Measurements from ENCODE around the gene FCN2.

Gene FCN2

DNA sequence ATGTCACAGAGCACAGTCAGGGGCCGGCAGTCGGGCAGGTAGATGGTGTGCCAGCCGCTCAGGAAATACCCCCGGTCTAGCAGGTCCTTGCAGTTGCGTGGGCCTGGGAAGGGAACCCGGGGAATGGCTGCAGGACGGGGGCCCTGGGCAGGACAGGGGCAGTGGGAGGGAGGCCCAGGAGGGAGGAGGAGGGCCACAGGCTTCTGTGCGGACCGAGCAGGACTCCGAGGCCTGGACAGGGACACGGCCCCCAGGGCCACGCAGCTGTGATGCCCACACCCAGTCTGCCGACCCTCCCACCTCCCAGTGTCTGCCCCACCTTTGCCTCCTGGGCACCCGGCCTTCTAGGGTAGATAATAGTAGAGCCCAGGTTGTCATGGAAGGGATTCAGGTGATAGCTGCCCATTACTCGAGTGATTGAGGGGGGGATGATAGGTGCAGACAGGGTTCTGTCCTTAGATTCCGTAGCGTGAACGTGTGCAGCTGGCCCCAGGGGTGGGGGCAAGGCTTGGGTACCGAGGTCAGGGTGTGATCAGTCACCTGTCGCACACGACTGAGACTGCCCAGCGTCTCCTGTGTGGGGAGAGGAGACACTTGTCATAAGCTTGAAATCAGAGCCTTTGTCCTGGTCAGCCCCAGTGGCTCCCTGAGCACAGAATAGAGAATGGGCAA lies 32.6 kb downstream of the FCN2 start:
- Histone ChIP-seq H3K36me3 (ENCODE audit: insufficient read depth, low read length) (no peaks in the 10 kb centered on the region), H3K4me1 (ENCODE audit: insufficient read depth, low read length) (no peaks in the 10 kb centered on the region), H3K9ac (ENCODE audit: low read depth, low read length) (no peak overlapping the region), H3K9me3 (ENCODE audit: control insufficient read depth, insufficient read depth, low read length) (no peaks in the 10 kb centered on the region)

DNA sequence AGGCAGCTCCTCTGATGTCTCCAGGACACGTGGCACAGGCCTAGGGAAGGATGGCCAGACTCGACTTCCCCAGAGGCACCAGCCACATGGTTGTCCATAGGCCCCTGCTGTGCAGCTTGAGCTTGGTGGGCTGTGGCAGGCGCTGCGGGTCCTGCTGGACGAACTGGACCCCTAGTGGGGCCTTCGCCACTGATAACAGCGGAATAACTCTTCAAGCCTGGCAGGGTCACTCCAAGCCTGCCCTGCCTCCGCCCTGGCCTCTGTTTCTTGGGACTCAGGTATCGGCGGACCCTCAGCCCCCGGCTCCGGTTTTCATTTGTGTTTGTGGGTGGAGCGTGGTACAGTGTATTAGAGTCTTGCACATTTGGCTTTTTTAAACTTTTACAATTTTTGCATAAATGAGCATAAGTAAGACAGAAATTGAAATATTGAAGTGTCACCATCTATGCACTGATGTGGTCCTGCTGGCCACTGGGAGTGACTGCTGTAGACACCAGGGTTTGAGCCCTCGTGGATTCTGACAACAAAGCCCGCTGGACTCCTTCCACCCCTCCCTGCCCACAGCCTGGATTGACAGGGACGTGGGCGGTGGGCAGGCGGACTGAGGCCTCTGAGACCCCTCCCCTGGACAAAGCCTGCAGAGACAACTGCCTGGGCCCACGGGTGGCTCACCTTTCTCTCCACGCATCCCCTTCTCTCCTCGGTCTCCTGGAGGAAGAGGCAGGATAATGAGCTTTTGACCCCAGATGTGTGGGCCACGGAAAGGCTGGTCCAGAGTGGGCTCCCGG lies 33.3 kb downstream of the FCN2 start:
- no peaks in the 10 kb centered on the region for H3K9me3 ChIP-seq (ENCODE audit: control insufficient read depth, insufficient read depth, low read length)
- H3K36me3 ChIP-seq (ENCODE audit: insufficient read depth, low read length) = no peaks in the 10 kb centered on the region
- no peak overlapping the region for H3K9ac ChIP-seq (ENCODE audit: low read depth, low read length)
- H3K4me1 ChIP-seq (ENCODE audit: insufficient read depth, low read length) = no peaks in the 10 kb centered on the region

DNA sequence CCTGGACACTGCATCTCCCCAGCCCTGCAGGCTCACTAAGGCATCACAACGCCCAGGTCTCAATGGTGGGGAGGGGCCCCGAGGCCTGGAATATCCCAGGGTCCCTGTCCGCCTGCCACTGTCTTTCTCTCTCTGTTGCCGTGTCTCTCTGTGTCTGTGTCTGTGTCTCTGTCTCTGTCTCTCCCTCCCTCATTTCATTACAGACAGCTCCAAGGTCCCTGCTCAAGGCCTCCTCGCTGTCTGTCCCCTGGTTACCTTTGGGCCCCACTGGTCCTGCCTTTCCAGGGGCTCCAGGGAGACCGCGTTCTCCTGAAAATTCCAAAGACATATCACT lies 33.9 kb downstream of the FCN2 start:
- Histone ChIP-seq H3K4me1 (ENCODE audit: insufficient read depth, low read length) (no peaks in the 10 kb centered on the region), H3K36me3 (ENCODE audit: insufficient read depth, low read length) (no peaks in the 10 kb centered on the region), H3K9ac (ENCODE audit: low read depth, low read length) (no peak overlapping the region), H3K9me3 (ENCODE audit: control insufficient read depth, insufficient read depth, low read length) (no peaks in the 10 kb centered on the region)

DNA sequence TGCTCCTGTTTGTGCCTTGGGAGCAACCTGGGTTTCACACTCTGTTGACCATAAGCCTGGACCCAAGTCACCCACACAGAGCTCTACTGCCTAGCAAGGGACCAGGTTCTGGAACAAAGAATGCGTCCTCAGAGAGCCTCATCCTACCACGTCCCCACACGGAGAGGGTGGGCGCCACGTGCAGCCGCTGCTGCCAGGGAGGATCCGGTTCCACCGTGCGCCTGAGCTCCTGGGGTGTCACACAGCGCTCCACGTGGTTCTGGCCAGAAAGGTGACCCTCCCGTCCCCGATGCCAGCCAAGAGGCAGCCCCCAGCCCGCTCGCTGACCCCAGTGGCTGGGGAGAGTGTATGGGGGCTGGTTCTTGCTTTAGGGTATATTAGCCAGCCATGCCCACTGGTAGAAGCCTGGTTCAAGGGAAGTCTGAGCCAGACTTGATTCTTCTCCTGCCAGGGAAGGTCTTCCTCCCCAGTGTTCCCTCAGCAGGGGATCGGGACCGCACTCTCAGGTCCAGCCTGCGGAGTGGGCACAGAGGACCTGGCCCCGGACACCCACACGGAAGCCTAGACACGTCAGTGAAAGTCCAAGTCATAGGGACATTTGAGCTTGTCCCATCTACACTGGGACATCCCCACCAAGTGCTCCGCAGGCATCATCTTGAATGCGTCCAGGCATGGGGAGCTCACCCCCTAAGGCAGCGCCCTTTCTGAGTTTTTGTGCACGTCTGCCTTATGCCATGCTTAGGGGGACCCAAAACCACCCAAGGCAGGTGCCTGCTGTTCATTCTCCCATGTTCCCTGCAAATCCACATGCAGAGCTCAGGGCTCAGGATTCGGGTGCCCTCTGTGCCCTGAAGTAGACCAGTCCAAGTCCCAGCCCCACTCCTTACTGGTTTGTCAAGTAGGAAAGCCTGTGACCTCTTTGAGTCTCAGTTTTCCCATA lies 34.7 kb downstream of the FCN2 start:
- H3K9ac ChIP-seq (ENCODE audit: low read depth, low read length) = no peak overlapping the region

DNA sequence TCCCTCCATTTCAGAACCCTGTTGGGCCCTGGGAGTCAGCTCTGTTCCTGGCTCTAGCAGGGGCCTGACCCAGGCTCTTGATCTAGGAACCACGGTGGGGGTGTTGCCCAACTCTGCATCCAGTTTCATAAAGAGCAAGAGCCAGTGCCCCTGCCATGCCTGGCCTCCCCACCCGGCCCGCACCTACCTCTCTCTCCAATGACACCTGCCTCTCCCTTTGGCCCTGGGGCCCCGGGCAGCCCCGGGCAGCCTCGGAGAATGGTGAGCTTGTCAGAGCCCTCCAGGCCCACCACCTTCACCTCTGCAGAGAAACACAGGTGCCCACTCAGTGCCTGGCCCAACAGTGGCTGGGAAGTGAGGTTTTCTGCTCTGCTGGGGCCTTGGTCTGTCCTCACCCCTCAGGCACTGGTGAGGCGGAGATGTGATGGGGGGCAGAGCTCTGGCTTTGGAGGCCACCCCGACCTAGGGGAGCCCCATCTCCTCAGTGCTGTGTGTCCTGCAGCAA lies 35.6 kb downstream of the FCN2 start:
- Histone ChIP-seq H3K36me3 (ENCODE audit: insufficient read depth, low read length) (no peaks in the 10 kb centered on the region), H3K9me3 (ENCODE audit: control insufficient read depth, insufficient read depth, low read length) (peaks cover 2% of the 10 kb centered on the region; the same call in 1 of the 2 replicates), H3K9ac (ENCODE audit: low read depth, low read length) (no peak overlapping the region), H3K4me1 (ENCODE audit: insufficient read depth, low read length) (no peaks in the 10 kb centered on the region)

More for the DNA sequence above, 34.7 kb downstream of the FCN2 start:
- H3K4me1 ChIP-seq (ENCODE audit: insufficient read depth, low read length) = no peaks in the 10 kb centered on the region
- H3K9me3 ChIP-seq (ENCODE audit: control insufficient read depth, insufficient read depth, low read length) = peaks cover 2% of the 10 kb centered on the region; the same call in 1 of the 2 replicates
- no peaks in the 10 kb centered on the region for H3K36me3 ChIP-seq (ENCODE audit: insufficient read depth, low read length)

DNA sequence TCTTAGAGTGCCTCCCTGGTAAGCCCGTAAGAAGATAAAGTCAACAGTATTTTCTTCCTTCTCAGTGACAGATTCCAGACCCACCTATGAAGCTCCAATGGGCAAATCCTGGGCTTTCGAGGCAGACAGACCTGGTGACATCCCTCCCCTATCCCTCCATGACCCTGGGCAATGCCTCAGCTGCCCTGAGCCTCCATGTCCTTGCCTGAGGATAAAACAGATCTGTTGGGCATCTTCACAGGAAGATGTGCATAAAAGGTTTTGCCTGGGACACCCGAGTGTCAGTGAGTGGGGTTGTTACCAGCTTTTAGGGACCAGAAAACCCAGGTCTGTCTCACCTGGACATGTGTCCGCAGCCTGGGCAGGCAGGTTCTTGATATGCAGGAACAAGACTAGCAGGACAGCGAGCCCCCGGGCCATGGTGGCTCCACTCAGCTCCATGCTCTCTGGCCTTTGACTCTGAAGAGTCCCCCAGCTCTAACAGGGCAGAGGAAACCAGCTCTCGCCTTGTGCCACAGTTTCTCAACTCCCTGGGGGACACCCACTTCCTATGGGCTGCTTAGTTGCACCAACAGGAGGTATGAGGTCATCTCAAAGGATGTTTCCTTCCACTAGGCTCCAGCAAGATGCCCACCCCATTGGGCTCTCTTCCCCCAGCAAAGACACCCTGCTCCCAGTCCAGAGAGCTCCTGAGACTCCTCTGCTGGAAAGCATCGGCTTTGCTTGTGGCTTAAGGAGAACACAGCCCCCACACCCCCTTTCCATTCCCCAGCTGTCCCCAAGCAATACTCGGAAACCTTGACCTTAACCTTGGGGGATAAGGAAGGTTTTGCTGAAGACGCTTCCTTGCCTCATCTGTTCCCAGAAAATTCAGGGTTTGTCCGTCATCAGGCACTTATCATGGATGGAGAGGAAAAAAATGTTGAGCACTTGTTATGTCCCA lies 37.1 kb downstream of the FCN2 start, which contains the start of gene FCN1:
FCN1 (minus strand) TSS at position 482 of the 943 bp plus-strand sequence; CDS start at position 441, 41 bp downstream.
- Histone ChIP-seq H3K9ac (ENCODE audit: low read depth, low read length) (no peak within 1 kb of the TSS), H3K9me3 (ENCODE audit: control insufficient read depth, insufficient read depth, low read length) (peaks cover 2% of the 10 kb centered on the region; the same call in 1 of the 2 replicates), H3K36me3 (ENCODE audit: insufficient read depth, low read length) (no peaks in the 10 kb centered on the region), H3K4me1 (ENCODE audit: insufficient read depth, low read length) (no peaks in the 10 kb centered on the region)

DNA sequence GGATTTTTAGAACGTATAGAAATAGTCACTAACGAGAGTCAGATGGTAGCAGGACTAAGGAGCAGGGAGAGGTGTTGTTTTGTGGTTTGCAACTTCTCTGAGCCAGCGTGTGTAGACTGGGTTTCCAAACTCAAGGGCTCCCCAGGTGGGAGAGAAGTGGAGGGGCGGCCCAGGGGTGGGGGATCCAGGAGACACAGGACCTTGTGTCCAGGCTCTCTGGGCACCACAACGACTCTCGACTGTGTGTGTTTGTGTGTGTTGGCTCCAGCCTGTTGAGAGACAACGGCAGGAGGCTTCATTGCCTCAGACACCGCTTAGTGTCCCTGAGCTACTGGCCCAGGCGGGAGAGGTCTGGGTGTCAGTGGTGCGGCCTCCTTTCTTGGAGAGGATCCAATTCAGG lies 38.0 kb downstream of the FCN2 start:
- Histone ChIP-seq H3K9ac (ENCODE audit: low read depth, low read length) (no peak overlapping the region), H3K4me1 (ENCODE audit: insufficient read depth, low read length) (no peaks in the 10 kb centered on the region), H3K36me3 (ENCODE audit: insufficient read depth, low read length) (no peaks in the 10 kb centered on the region)

DNA sequence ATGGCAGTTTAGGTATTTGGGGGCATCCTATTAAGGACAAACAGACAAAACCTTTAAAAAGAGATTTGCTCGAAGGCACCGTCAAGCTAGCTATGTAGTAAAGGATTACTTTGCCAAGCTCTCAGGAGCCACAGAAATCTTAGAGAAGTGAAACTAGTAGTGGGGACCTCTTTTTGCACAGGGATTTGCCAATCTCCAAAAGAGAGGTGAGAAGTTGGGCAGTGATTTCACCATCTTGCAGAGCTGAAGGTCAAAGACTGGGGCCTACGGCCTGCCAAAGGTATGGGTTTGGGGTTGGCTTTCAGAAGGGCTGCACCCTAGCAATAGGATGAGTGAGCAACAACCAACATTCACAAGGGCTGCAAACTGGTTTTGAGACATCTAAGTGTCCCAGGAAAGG lies 38.7 kb downstream of the FCN2 start:
- Histone ChIP-seq H3K9ac (ENCODE audit: low read depth, low read length) (no peak overlapping the region), H3K9me3 (ENCODE audit: control insufficient read depth, insufficient read depth, low read length) (peaks cover 2% of the 10 kb centered on the region; the same call in 1 of the 2 replicates), H3K36me3 (ENCODE audit: insufficient read depth, low read length) (no peaks in the 10 kb centered on the region), H3K4me1 (ENCODE audit: insufficient read depth, low read length) (no peaks in the 10 kb centered on the region)

More for the DNA sequence above, 38.0 kb downstream of the FCN2 start:
- H3K9me3 ChIP-seq (ENCODE audit: control insufficient read depth, insufficient read depth, low read length) = peaks cover 2% of the 10 kb centered on the region; the same call in 1 of the 2 replicates

DNA sequence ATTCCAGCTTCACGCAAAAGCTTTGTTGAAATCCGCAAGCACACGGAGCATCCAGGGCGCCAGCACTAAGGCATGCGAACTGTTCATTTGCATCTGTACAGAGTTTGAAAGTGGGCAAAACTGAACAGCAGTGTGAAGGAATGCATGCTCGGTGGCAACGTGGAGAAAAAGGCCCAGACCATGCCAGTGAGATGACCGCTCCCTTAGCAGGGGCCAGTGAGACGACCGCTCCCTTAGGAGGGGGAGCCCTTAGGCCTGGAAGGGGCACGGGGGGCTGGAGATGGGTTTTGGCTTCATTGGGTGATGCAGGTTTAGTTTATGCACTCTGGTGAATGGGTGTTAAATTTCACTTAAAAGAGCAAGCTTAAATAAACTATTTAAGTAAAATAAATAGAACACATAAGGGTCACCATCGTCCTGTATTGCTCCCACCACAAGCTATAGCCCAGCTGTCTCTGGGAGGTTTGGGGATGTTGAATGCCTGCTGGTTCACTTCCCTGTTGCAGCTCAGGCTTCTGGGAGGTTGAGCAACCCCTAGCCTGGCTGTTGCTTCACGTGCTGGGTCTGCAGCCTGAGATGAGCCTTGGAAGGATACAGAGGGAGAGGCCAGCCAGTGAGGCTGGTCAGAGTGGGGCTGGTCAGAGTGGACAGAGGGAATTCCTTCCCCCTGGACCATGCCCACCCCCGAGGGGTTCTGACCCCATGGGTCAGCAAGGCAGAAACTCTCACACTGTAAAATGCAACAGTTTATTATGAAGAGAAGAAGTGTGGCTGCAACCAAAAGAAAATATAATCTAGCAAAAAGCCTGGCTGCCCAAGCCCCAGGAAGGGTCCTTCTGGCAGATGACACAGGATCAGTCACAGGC lies 41.7 kb downstream of the FCN2 start:
- Histone ChIP-seq H3K4me1 (ENCODE audit: insufficient read depth, low read length) (no peaks in the 10 kb centered on the region), H3K9me3 (ENCODE audit: control insufficient read depth, insufficient read depth, low read length) (peaks cover 2% of the 10 kb centered on the region; the same call in 1 of the 2 replicates), H3K36me3 (ENCODE audit: insufficient read depth, low read length) (no peaks in the 10 kb centered on the region), H3K9ac (ENCODE audit: low read depth, low read length) (no peak overlapping the region)

DNA sequence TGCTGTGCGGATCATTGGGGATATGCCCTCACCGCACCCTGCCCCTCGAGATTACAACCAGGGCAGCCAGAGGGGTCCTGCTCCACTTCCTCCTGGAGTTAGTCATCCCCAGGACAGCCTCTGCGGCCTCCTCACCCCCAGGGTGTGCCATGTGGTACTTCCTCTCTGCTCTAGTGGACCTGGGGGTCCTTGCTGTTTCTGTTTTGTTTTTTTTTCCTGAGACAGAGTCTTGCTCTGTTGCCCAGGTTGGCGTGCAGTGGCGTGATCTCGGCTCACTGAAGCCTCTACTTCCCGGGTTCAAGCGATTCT lies 42.3 kb downstream of the FCN2 start:
- Histone ChIP-seq H3K4me1 (ENCODE audit: insufficient read depth, low read length) (no peaks in the 10 kb centered on the region), H3K36me3 (ENCODE audit: insufficient read depth, low read length) (no peaks in the 10 kb centered on the region), H3K9ac (ENCODE audit: low read depth, low read length) (no peak overlapping the region), H3K9me3 (ENCODE audit: control insufficient read depth, insufficient read depth, low read length) (peaks cover 2% of the 10 kb centered on the region; the same call in 1 of the 2 replicates)

DNA sequence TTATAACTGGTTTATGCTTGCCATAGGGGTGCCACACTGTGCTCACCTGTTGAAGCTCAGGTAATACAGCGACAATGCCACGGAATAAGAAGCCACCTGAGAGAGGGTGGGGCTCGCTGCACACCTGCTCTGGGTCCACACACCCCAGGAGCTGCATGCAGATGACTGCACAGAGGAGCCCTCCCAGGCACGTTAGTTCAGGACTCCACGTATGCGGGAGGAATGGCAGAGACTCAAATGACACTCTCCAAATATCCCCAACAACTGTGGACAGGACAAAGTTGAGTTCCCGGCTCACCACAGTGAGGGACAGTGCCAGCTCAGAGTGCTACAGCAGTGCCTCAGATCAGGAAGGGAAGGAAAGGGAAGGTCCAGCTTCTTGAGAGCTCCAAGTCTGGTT lies 42.9 kb downstream of the FCN2 start:
- H3K9ac ChIP-seq (ENCODE audit: low read depth, low read length) = no peak overlapping the region

DNA sequence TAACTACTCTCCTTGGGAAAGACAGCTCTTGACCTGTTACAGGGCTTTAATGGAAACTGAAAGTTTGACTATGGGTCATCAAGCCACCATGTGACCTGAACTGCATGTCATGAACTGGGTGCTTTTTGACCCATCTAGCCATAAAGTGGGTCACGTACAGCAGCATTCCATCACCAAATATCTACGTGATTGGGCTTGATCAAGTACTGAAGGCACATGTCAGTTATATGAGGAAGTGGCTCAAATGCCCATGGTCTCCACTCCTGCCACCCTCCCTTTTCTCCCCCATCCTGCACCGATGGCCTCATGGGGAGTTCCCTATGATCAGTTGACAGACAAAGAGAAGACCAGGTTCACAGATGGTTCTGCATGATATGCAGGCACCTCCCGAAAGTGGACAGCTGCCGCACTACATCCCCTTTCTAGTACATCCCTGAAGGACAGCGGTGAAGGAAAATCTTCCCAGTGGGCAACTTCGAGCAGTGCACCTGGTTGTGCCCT lies 44.5 kb downstream of the FCN2 start:
- H3K4me1 ChIP-seq (ENCODE audit: insufficient read depth, low read length) = no peaks in the 10 kb centered on the region
- no peak overlapping the region for H3K9ac ChIP-seq (ENCODE audit: low read depth, low read length)
- H3K36me3 ChIP-seq (ENCODE audit: insufficient read depth, low read length) = no peaks in the 10 kb centered on the region
- H3K9me3 ChIP-seq (ENCODE audit: control insufficient read depth, insufficient read depth, low read length) = no peaks in the 10 kb centered on the region

More for the DNA sequence above, 42.9 kb downstream of the FCN2 start:
- Histone ChIP-seq H3K9me3 (ENCODE audit: control insufficient read depth, insufficient read depth, low read length) (peaks cover 2% of the 10 kb centered on the region; the same call in 1 of the 2 replicates), H3K4me1 (ENCODE audit: insufficient read depth, low read length) (no peaks in the 10 kb centered on the region), H3K36me3 (ENCODE audit: insufficient read depth, low read length) (no peaks in the 10 kb centered on the region)

Data from ES-I3 (cell line).